ENCODE results near the gene DUSP22.

GRCh38 chr6:307065-307814 lies 15.0 kb downstream of the DUSP22 start:
- TF ChIP-seq GATA3 (IDR thresholded peaks at IDR 0.05; ENCODE audit: low read depth, low read length) (no peak), GATA2 (IDR thresholded peaks at IDR 0.05; ENCODE audit: low read depth, low read length) (no peak)

All from SH-SY5Y (cell line).